HG03469 (cell line): ENCODE data around the gene TMEM62.
A peak's percentile ranks its signal among the peaks of the same experiment; 100 is the strongest.
"Not testable (repeated sequence)": the region's sequence is repeated elsewhere in the genome, so short reads cannot be mapped to it uniquely, and the experiment has no call there.

Experiments
- ATAC-seq: cut with Tn5 transposase; IDR thresholded peaks from one replicate; pipeline ENCODE4 v1.9.1; 2021; ENCODE audit warnings: mild to moderate bottlenecking, moderate library complexity, moderate number of reproducible peaks; ENCODE audit not compliant: unreplicated experiment

Gene TMEM62

GRCh38 chr15:43169888-43170287, 36.5 kb downstream of the TMEM62 start:
- no peak for ATAC-seq

GRCh38 chr15:43175656-43176309, 42.4 kb downstream of the TMEM62 start:
- not testable (repeated sequence) for ATAC-seq

- not testable (repeated sequence) for ATAC-seq
Measured at GRCh38 chr15:43177147-43177546, 43.8 kb downstream of the TMEM62 start.

DNA sequence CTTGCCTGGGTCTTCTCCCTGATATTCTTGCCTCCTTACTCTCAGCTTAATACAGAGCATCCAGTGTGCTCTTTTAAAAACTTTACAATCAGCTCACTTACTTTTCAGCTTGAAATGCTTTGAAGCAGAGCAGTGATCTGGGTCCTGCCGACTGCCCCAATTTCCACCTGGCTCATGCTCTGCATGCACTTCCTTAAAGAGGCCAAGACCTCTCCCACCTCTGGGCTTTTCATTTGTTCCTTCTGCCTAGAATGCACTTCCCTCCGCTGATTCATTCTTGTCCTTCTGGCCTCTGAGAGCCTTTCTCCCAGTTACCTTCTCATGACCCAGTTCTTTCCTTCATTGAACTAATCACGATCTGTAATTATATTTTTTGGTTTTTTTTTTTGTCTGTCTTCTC, 49.9 kb downstream of the TMEM62 start:
- no peak for ATAC-seq

GRCh38 chr15:43184407-43185124, 51.2 kb downstream of the TMEM62 start:
- no peak for ATAC-seq

GRCh38 chr15:43185157-43186002, 52.0 kb downstream of the TMEM62 start, which contains the start of gene CCNDBP1:
Gene CCNDBP1 (plus strand): TSS chr15:43185403. CDS start chr15:43185499, 96 bp downstream.
- ATAC-seq = peak; percentile 71

DNA sequence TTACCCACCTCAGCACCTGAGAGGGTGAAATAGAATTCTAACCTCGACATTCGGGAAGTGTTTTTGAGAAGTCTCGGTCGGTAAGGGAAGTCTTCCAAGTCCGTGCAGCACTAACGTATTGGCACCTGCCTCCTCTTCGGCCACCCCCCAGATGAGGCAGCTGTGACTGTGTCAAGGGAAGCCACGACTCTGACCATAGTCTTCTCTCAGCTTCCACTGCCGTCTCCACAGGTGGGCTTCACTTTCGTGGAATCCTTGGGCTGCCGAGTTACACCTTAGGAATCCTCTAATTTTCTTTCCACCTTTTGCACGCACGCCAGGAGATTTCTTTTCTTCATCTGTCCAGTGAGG, 52.6 kb downstream of the TMEM62 start:
- ATAC-seq = no peak

DNA sequence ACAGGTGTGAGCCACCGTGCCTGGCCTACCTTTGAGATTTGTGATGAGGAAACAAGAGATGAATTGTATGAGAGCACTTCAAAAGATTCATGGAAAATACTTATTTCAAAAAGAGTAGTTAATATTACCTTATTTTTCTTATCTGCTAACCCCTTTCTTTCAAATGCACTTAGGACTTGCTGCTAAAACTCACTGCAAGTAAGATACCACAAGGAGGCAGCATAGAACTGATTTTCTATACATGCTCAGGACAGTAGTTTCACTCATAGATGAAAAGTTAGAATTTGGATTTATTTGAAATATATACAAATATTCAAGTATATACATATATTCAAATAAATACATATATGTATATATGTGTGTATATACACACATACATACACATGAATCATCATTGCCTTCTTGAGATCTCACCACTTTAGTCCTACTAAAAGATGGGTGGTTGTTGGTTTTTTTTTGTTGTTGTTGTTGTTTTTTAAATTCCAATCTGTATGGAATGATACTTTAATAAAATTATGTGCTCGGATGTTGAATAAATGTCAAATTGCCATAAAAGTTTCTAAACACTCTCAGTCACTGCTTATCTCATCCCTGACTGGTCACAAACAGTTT, 54.3 kb downstream of the TMEM62 start:
- ATAC-seq = no peak

- no peak for ATAC-seq
Measured at GRCh38 chr15:43189296-43189695, 55.9 kb downstream of the TMEM62 start.

DNA sequence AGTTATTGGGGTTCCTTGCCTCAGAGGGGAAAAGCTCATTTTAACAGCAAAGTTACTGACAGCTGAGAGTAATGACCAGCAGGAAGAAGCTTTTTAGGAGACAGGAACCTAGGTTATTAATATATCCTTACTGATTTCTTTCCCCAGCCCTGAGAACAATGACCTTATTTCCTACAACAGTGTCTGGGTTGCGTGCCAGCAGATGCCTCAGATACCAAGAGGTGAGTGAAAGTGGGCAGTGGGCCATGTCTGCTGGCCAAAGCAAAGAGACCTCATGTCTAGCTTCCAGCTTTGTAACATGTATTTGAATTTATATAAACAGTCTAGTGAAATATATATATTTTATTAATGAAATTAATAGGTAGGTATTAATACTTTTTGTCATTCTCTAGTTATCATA, 56.8 kb downstream of the TMEM62 start:
- ATAC-seq = no peak

- ATAC-seq = no peak
Measured at GRCh38 chr15:43193710-43194109, 60.3 kb downstream of the TMEM62 start.

- no peak for ATAC-seq
Measured at GRCh38 chr15:43194795-43195194, 61.4 kb downstream of the TMEM62 start.

DNA sequence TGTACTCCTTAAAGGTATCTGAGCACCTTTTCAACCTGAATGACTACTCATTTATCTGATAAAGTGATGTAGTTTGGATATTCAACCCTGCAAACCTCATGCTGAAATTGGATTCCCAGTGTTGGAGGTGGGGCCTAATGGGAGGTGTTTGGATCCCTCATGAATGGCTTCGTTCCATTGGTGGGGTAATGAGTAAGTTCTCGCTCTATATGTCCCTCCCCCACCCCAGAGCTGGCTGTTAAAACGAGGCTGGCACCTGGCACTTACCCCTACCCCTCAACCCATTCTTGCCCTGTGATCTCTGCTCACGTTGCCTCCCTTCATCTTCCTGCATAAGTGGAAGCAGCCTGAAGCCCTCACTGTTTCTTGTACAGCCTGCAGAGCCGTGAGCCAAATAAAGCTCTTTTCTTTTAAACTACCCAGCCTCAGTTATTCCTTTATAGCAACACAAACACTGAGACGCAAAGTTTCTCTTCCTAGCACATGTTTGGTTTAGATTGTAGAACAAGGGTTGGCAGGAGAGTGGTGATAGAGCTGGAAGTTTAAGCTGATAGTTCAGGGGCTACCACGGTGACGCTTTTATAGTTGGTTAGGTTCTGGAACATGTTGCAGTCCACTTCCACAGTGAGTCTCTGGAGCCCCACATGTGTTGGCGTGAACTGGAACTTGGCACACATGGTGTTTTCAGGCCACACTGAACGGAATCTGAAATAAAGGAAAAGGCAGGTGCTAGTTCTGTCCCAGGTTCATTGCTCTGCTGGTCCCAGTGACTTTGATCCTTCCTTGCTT, 63.6 kb downstream of the TMEM62 start:
- ATAC-seq = no peak

GRCh38 chr15:43197773-43198172, 64.4 kb downstream of the TMEM62 start:
- not testable (repeated sequence) for ATAC-seq

DNA sequence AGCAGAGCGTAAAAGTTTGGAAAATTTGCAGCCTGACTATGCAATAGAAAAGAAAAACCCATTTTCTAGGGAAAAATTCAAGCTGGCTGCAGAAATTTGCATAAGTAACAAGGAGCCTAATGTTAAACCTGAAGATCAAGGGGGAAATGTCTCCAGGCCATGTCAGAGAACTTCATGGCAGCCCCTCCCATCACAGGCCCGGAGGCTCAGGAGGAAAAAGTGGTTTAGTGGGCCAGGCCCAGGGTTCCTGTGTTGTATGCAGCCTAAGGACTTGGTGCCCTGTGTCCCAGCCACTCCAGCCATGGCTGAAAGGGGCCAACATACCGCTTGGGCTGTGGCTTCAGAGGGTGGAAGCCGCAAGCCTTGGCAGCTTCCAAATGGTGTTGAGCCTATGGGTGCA, 65.2 kb downstream of the TMEM62 start:
- not testable (repeated sequence) for ATAC-seq

GRCh38 chr15:43198992-43199391, 65.6 kb downstream of the TMEM62 start:
- ATAC-seq = no peak

DNA sequence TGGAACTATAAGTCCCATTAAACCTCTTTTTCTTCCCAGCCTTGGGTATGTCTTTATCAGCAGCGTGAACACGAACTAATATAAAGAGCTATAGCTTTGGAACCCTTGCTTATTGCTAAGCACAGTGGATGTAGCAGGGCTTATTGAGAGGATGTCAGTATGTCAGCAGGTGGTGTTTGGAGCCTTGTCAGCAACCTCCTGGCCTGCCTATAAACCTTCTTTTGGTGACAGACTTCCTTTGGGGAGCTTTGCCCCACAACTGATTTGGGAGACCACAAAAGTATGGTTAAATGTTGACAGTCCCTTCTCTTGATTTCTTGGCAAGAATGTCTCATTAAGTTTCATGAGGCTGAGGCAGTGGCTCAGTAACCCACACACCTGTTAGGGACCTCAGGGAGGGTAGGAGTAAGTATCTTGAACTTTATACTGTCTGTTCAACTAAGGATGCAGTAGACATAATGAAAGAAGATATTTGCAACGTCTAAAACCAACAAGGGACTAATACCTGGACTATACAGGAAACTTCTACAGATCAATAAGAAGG, 66.6 kb downstream of the TMEM62 start:
- no peak for ATAC-seq

GRCh38 chr15:43204016-43204901, 70.9 kb downstream of the TMEM62 start:
- ATAC-seq = no peak

- no peak for ATAC-seq
Measured at GRCh38 chr15:43206054-43206453, 72.7 kb downstream of the TMEM62 start.
